HG03460 (cell line): Measurements from ENCODE around the gene FAM53B.

Experiments
- ATAC-seq: cut with Tn5 transposase; IDR thresholded peaks from one replicate; pipeline ENCODE4 v1.9.1; 2021; ENCODE audit not compliant: unreplicated experiment

FAM53B gene

DNA sequence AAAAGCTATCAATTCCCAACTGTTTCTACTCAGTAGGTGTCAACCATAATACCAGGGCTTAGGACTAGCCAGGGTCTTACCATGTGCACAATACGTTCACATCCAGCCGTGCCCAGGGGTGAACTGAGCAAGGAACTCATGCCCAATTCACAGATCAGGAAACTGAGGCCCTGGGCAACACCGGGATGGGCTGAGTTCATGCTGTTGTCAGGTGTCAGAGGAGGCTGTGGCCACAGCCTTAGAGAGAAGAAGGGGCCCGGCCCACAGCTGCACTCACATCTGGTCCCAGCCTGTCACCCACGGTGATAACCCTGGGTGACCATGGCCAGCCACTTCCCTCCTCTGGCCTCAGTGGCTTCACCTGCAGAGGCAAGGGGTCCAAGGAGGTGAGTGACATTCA lies 92.0 kb downstream of the FAM53B start:
- no peak for ATAC-seq

DNA sequence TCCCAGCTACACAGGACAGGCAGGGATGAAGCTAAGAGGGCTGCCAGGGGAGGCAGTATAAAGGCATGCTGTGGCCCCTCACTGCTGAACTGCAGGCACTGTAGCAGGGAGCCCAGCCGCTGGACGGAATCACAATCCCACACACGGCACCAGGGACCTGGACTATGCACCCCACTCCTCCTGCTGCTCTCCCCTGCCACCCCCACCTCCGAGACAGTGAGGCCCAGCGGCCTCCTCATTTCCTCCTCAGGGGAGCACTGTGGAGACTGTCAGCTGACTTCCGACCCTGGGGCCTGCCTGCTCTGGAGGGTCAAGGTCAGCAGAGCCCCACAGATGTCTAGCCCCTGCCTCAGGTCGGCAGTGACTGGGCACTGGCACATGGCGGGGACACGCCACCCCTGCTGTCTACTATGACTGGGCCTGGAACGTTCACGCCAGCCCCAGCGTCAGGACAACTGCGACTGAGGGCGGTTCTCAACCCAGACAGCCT lies 92.7 kb downstream of the FAM53B start:
- no peak for ATAC-seq

DNA sequence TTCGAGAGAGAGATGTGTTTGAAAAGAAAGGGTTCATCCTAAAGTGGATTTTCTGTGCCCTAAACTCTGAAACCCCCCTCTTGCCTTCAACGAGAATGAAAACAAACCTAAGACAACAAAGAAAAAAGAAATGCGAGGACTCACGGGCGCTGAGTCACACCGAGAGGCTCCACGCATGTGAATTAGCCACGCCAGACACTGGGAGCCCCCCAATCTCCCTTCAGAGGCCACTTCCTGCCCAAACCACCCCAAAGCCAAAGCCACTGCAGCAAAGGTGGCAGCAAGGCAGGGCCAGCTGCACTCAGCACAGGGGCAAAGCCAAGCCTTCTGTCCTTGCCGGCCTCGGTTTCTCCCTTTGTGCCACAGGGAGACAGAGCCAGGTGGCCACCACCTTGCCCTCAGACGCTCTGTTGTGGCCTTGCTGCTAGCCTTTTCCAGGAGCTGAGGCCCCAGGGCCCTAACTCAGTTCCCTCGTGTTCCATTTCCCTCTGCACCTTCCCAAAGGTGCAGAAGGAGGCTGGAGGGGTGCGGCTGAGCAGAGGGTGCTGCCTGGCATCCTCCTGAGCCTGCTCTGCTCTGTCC lies 93.3 kb downstream of the FAM53B start:
- ATAC-seq: peak; percentile 36

DNA sequence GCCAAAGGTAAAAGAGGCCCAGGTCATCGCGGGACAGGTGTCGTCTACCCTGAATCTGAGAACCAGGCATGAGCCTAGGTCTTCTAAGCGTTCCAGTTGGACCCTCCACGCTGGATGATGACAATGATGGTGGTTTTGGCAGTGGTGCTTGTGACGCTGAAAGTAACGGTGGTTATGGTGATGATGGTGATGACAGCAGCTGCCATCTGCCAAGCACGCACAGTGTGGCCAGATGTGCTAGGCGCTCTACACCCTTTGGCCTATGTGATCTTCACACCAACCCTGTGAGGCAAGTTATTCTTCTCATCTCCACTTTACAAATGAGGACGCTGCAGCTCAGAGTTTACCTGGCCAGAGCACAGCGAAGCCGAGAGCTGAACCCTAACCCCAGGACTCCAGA lies 93.9 kb downstream of the FAM53B start:
- ATAC-seq: no peak

DNA sequence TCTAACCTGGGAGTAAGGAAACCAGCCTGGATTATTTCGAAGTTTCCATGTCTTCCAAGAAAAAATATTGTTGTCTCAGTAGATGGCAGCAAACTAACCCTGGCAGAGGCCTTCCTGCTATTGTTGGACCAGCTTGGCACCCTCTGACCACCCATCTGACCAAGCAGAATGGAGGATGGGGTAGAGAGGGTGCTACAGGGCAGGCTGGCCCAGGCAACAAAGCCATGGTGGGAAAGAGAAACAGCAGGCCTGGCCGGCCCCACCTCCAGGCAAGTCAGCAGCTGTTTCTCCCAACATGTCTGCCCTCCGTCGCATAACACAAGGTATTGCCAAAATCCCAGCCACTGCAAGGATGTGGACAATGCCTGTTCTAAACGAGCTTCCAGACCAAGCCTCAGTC lies 95.0 kb downstream of the FAM53B start:
- ATAC-seq: no peak

DNA sequence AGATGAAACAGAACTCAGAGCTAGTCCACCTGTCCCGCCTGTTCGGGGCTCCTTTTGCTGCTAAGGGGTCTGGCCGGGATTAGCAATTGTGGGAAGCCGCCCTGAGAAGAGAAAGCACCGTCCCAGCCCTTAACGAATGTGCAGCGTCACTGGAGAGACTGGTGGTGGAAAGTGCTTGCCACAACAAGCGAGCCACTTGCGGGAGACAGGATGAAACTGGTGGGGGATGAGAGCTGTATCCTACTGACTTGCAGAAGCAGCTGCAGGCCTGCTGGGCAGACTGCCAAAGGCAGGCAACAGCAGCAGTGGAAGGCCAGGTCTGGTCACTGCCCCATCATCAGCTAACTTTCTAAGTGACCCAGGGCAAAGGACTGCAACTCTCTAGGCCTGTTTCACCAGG lies 95.4 kb downstream of the FAM53B start:
- no peak for ATAC-seq

DNA sequence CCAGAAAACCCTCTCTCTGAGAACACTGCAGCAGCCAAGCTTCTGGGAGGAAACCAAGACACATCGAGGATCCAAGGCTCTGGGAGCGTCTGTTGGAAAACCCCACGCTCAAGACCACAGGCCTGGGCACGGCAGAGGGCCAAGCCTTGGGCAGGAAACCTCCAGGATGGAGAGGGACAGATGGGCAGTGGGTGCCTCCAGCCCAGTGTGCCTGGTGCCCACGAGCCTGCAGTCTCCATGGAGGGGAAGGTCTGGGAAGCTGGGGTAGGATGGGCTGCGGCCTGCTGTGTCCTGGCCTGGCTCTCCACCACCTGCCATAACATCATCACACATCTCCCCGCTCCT lies 96.1 kb downstream of the FAM53B start:
- ATAC-seq: no peak

DNA sequence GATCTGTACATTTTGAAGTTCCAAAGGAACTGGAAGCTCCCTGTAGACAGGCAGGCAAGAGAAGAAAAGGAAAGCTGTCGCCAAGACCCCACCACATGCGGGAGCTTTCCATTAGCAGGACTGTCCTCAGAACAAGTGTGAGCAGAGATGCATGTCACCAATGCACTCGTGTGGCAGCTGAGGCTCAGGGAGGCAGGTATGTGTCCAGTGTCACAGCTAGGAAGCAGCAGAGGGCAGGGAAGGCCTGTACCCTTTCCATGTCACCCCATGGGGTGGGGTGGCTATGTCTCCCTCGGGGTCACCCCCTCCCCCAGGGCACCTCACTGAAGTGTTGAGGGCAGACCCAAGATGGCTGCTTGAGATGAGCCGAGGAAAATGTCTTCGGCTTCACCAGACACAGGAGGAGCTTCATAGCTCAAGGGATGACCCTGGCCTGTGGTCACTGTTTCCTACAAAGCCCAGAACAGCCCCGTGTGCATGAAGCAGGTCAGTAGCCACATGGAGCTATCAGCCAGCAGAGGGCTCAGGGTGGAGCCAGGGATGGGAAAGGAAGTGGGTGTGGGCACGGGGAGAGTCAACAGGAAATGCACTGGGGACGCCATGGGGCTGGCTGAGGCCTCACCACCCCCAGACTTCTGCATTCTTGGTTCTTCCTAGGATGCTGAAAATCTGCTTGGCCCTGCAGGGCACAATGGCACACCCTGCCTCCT lies 96.6 kb downstream of the FAM53B start:
- ATAC-seq: peak; percentile 58

DNA sequence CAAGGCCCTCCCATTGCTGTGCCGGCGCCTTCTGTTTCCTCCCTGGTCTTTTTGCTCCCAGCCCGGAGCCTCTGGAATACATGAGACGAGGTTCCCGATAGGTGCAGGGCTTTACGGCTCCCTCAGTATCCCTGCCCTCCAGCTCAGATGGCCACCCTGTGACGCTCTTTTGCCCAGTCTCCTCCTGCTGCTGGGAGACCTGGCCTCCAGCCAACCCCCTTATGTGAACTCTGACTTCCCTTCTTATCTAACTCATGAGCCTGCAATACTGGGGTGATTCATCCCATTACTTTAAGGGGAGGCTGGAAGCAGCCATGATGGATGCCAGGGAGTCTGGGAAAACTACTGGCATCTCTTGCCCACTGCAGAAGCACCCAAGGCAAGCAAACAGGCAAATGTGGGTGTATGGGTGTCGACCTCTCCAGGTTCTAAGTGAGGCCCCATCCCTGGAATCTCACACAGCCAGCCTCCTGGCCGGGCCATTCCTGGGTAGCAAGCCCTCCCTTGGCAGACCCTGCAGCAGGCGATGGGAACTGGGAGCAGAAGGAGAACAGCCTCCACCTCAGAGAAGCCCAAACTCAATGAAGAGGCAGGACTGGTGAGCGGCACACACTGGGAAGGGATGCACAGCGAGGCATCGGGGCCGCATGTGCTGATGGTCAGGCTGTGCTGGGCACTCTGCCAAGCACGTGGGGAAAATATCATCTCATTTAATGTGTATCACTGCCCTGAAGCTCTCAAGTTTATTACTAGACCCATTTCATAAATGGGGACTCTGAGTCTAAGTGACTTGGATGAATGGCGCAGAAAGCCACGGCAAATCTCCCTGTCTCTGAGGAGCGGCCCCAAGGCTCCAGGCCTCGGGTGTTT lies 97.5 kb downstream of the FAM53B start:
- no peak for ATAC-seq

DNA sequence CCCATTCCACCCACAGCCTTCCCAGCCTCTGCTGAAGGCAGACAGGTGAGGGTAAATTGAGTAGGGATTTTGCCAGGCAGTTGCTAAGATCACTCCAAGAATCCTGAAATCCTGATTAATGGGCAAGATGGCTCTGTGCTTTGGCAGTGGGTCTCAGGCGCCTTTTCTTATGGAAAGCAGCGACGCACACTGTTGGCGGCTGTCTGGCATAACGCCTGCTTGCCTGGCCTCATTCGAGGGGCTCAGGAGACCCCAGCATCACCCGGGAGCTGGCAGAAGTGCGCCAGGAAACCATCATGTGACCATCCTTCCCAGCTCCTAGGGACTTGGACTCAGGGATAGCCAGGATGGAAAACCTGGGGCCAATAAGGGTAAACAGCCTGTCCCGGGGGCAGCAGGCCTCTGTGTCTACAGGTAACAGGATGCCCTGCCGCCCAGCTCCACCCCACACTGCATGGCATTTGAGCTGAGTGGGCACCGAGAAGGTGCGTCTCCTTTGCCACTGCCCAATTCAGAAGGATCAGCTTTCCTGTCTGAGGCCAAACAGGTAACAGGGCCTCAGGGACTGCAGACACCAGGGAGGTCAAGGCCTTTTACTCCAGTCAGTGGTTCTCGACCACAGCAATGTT lies 98.6 kb downstream of the FAM53B start:
- ATAC-seq: no peak

DNA sequence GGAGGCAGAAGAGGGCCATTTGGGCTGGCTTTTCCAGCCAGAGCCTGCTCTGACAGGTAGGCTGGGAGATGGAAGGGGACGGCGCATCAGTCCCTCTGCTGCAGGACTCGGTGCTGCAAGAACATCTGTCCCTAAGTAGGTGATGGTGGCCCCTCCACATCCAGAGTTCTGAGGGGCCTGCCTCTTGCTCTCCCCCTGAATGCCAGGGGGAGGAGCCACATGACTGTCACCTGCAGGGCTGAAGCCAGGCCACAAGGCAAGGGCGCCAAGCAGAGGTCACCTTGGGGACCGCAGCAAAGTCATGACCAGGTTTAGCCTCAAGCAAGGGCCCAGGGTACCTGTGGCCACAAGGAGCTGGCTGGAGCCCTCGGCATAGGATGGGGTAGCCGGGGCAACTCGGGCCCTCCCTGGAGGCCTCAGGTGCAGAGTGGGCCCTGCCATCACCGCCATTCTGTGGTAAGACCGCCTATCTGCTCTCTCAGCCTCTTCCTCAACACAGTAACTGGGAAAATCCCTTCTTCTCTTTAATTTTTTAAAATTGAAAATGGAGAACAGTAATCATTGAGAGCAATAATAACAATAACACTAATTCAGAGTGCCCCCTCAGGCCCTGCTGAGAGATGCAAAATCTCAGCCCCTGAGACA lies 99.3 kb downstream of the FAM53B start:
- no peak for ATAC-seq

DNA sequence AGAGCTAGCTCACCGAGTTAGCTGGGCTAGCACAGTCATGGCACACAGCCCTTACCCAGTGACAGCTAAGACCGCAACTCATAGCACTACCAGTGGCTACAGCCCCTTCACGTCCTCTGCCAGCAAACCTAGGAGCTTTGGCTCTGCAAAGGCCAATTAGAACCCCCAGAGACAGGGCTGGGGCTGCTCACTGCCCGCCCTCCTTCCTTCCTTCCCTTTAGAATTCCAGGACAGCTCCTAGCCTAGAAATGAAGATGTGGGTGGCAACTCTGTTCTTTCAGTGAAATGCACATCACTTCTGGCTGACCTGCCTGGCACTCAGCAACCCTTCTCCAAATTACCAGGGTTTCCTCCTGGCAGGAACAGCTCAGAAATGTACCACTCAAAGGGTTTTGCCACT lies 99.9 kb downstream of the FAM53B start:
- no peak for ATAC-seq

DNA sequence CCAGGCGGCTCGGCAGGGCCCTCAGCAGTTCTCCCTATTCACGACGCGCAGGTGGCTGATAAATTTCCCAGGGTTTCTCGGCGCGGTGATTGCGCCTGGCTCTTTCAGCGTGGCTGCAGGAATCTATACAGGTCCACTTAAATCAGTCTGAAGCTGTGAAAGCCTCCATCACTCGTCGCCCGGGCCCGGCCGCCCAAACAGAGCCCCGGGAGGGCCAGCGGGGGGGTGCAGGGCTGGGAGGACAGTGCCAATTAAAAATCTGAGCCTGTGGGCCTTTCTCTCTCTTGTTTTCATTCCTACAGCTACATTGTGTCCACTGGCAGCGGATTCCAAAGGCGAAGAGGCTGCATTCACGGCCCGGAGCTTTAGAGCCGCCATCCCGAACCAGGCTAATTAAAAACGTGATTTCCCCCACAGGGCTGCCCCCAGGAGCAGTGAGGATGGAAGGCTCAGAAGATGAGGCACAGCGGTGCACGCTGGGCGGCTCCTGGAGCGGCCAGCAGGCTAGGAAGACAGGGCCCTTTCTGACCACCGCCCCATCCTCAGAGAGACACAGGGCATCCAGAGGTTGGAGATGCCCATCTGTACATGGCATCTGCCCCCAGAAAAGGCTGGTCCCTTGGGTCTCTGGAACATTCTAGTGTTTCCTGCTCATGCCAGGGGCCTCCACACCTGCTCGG lies 100.7 kb downstream of the FAM53B start:
- ATAC-seq: no peak

DNA sequence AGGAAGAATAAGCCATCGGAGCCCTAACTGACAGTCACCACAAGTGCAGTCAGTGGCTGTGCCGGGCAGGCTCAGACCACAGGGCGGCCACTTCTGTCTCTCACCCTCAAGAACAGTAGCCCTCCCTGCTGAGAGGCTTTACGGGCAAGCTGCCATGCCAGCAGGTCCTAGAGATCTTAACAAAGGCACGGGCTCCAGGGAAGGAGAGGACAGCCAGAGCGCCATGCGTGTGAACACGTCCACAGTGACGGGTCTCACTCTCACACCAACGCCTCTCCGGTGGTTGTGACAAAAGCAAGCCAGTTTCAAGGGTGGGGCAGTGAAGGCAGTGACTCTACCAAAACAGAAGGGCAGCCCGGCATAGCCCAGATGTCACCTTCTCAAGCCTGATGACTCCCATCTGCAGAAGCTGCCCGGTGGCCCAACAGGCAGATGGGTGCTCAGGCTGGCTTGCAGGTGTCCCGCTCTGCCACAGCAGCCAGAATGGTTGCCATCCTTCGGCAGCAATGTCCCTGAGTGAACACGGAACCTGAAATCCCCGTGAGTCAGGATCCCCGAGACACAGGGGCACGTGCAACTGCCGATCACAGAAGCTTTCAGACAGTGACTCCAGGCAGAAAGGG lies 102.0 kb downstream of the FAM53B start:
- no peak for ATAC-seq

DNA sequence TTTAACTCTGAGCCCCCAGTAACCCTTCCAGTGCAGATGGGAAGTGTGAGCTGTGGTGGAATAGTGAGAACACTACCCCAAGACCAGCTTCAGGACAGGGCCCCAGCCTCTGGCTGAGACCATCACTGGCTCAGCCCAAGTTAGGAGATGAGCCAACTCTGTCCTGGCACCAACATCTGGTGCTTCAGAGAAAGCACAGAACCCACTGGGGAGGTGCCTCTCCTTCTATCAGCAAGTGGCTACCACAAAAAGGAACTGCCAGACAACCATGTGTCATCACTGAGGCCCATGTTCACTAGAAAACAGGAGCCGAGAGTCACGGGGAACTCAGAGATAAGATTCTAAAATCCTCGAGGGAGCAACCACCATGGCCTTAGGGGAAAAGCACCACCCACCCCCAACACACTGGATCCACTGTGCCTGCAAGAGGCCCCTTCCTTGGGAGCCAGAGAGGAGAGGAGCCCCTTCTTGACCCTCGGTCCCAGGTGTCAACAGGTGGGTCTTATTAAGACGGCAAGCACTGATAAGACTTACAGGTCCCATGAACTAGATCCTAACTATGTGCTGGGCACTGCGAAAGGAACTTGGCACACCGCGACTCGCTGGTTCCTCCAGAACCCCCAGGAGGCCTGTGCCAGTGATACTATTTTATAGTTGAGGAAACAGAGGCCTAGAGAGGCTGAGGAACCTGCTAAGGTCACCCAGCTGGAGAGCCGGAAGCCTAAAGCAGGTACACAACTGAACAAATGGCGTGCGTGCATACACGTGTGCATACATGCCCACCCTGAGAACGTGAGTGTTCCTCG lies 102.7 kb downstream of the FAM53B start:
- ATAC-seq: peak; percentile 60

DNA sequence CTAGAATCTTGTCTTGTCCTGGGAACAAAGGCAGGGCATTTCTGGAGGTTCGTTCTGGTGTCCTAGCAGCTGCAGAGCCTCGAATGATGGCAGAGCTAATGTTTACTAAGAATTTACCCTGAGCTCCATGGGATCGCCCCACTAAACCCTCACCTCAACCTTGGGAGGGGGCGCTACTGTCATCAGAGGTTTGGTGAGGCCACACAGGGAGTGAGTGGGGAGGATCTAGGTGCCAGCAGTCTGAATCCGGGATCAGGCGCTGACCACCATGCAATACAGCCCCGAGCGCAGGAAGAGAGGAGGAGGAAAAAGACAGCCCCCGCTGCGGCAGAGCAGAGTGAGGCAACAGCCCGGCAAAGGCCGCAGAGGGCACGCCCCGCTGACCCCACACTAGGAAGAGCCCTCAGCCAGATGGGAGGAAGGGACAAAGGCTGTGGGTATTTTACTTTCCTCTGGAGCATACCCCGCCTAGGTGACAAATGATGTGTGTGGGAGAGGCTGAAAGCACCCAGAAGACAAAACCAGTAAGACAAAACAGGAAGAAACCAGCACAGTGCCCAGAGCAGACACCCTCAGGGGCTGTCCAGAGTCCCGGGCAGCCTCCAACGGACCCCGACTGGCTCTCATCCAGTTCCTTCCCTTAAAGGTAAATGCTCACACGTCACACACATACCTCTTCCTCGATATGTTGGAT lies 103.5 kb downstream of the FAM53B start:
- peak; percentile 51 for ATAC-seq

DNA sequence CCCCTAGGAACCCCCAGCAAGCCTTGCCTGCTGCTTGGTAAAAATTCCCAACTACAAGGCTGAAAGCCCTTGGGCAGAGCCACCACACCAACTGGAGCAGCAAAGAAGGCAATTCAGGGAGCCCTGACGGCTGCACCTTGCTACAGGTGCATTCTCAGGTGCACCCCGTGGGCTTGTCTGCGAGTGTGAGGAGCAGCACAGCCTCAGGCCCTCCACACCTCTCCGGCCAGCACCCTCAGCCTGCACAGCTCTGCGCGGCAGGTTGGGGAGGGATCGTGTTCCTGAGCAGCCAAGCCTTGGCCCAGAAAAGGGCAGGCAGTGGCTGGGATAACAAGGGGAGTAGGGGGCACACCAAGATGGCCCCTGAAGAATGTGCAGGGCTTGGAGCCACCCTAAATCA lies 104.1 kb downstream of the FAM53B start:
- ATAC-seq: no peak

DNA sequence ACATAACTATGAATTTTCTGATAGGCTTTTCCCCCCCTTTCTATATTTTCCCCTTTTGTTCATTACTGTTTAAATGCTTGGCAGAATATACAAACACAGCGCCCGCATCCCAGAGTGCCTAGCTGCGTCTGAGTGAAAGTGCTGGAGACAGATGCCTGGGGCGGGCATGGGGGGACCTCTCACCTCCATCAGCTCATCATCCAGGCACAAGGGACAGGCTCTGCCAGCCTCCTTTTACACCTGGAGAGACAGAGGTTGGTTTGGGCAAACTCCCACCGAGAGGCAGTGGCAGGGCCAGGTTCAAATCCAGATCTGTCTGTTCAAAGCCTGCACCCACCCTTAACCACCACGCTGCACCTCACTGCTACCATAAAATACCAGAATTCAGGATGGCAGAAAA lies 104.5 kb downstream of the FAM53B start:
- ATAC-seq: no peak

DNA sequence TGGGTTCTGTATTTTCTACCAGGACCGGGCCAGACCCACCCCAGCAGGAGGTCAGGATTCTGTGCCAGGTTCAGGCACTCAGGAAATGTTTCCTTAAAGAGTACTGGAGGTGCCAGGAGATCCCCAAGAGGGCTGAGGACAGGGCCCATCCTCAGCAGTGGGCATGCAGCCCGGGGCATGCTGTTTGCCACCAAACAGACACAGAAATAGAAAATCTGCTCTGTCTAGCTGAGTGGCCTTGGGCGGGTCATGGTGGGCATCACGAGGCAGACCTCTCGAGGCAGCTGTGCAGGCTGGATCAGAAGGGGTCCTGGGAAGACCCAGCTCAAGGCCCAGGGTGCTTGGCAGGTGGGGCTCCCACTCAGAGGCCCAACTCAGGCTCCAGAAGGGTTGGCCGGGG lies 105.0 kb downstream of the FAM53B start:
- no peak for ATAC-seq
